Myocyte (in vitro differentiated cells): ENCODE measurements around the gene EFNA2. TPM values are rescaled to one million over a fixed set of nuclear protein-coding genes. Genes with fewer than 3 reads are reported as not detected.

ENCODE experiments used
- DNase-seq: peaks from one replicate; pipeline ENCODE4 v3.0.0-alpha.2; 2012; ENCODE audit warnings: low read depth
- total RNA-seq: library from RNA; depleted of rRNA; stranded (reverse); fragments of >200 nt; gene quantifications from 2 replicates; pipeline ENCODE4 v1.2.3, GENCODE V29; 2014

Gene EFNA2
- total RNA-seq, 1 donor from 2014 or later: not detected

DNA sequence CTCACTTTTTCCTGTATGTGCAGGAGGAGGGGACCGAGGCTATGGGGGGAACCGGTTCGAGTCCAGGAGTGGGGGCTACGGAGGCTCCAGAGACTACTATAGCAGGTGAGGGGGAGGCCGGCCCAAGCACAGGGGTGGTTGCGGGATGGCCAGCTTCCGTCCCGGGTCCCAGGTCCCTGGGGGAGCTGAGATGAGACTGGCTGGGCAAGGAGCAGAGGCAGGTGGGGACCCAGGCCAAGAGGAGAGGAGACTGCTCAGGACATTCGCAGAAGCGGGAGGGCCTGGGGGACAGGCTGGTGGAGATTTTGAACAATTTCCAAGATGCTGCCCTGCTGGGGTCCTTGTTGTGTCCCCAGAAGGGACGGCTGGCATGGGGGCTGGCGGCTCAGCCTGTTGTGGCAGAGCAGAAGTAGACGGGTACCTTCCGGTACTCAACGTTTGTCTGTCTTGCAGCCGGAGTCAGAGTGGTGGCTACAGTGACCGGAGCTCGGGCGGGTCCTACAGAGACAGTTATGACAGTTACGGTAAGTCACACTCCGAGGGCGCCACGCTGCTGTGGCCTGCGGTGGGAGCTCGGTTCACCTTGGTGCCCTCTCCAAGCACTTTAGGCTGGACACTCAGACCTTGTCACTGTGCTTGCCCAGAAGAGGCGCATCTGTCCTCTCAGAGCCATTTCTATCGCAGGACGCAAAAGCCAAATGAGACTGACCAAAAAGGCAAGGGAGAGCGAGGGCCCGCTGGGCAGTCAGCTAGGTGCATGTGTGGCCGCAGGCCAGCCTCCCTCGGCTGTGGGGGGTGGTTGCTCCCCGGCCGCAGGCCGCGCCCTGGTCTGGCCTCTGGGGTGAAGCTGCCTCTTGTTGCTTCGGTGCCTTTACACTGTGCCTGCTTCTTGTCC, 13.9 kb upstream of the EFNA2 start:
- DNase-seq: no peak

DNA sequence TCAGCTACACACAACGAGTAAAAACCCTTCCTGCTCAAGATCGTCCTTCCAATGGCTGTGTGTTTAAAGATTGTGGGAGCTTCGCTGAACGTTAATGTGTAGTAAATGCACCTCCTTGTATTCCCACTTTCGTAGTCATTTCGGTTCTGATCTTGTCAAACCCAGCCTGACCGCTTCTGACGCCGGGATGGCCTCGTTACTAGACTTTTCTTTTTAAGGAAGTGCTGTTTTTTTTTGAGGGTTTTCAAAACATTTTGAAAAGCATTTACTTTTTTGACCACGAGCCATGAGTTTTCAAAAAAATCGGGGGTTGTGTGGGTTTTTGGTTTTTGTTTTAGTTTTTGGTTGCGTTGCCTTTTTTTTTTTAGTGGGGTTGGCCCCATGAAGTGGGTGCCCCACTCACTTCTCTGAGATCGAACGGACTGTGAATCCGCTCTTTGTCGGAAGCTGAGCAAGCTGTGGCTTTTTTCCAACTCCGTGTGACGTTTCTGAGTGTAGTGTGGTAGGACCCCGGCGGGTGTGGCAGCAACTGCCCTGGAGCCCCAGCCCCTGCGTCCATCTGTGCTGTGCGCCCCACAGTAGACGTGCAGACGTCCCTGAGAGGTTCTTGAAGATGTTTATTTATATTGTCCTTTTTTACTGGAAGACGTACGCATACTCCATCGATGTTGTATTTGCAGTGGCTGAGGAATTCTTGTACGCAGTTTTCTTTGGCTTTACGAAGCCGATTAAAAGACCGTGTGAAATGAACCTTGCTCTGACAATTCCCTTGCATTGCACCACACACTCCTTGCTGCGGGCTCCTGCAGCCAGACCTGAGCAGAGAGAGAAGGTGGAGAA, 13.0 kb upstream of the EFNA2 start:
- DNase-seq: no peak

DNA sequence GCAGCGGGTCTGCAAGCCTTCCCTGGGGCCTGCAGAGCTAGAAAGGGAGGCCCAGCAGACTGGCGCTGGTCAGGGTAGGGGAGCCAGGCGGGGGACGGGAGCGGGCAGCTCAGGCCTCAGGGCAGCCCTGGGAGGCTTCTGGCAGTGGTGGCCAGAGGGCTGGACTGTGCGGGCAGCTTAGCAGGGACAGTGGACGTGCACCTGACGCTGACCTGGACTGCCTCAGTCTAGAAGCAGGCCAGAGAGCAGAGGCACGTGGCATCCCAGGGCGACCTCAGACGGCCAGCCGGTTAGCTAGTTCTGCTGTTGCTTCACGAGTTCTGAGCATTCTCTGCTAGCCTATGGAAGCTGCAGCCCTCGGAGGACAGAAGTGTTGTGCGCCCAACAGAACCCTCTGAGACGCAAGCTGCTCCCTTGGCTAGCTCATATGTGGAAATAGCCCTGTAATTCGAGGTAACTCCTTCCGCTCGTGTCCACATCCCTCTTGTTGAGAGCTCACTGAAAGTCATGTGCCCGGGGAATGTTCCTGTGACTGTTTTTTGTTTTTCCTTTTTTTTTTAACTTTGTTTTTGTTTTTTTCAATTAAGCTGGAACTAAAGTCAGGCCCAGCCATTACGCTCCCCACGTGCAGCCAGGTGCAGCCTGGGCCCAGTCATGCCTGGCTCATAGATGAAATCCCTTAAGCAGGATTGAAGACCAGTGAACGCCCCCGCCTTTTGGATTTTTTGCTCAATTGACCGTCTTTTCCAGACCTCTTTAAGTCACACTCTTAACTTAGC, 12.2 kb upstream of the EFNA2 start:
- no peak for DNase-seq

DNA sequence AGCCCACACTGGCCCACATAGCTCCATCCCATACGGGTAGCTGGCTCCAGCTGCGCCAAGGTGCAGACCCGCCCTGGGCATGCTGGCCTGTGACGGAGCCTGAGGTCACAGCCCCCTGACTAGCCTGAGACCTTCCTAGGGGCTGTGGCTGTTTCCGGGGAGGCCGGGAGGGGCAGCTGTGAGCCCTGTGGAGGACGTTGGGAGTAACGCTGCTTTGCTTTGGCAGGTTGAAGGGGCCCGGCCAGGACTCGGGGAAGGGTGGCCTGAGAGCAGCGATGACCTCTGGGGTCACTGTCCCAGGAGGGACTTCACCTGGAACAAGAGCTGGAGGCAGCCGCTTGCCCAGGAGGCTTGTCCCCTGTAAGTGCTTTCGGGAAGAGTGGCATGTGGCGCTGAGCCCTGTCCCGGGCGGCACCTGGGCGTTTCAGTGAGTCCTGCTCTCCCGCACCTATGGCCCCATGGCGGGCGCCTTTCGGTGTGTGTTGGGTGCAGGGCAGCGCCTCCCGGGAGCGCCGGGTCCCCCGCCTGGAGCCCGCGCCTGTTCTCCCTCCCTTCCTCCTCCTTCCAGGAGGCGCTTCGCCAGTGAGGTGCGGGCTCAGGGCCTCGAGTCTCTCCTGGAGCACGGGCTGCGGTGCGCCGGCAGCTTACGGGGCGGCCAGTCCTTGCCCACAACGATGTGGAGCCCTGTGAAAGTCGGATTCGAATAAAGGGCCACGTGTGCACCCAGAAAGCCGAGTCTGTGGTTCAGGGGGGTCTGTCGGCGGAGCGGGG, 11.4 kb upstream of the EFNA2 start:
- no peak for DNase-seq

DNA sequence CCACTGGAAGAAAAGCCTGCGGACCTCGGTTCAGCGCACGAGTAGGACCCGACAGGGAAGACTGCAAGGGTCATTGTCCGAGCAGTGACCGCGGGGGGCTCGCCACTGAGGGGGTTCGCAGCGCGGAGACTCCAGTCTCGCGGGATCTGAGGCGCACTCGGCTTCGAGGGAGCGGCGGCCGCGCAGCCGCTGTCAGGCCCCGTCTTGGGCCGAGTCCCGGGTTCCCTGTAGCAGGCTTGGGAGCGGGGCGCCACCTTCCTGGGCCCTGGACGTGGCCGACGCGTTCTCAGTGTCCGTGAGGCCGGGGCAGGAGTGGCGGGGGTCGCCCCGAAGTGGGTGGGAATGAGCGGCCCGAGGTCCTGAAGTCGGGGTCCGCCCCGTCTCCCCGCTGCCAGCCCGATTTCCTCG, 10.8 kb upstream of the EFNA2 start:
- no peak for DNase-seq

DNA sequence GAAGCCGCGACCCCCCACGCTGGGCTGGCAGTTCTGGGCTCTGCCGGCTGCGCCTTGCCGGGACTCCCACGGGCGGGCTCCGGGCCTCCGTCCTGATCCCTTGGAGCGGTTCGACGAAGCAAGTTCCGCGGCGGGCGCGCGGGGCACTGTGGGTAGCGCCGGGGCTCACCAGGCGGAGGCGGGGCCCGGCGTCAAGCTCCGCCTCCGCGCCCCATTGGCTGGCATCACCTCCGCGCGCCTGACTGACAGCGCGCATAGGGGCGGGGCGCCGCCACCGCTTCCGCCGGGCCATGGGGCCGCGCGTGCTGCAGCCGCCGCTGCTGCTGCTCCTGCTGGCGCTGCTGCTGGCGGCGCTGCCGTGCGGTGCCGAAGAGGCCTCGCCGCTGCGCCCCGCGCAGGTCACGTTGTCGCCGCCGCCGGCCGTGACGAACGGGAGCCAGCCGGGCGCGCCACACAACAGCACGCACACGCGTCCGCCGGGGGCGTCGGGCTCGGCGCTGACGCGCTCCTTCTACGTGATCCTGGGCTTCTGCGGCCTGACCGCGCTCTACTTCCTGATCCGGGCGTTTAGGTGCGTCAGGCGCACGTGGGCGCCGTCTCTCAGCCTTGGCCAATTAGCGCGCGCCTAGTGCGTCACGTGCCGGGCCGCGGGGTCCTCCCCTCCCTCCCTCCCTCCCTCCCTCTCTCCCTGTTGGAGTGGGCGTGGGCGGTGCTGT, 10.3 kb upstream of the EFNA2 start, which contains the start of gene FAM174C:
Gene FAM174C, plus strand, starts transcription at position 271 of the 716 bp plus-strand sequence. Its CDS starts 20 bp downstream, at position 291.
- DNase-seq: peak; percentile 96

DNA sequence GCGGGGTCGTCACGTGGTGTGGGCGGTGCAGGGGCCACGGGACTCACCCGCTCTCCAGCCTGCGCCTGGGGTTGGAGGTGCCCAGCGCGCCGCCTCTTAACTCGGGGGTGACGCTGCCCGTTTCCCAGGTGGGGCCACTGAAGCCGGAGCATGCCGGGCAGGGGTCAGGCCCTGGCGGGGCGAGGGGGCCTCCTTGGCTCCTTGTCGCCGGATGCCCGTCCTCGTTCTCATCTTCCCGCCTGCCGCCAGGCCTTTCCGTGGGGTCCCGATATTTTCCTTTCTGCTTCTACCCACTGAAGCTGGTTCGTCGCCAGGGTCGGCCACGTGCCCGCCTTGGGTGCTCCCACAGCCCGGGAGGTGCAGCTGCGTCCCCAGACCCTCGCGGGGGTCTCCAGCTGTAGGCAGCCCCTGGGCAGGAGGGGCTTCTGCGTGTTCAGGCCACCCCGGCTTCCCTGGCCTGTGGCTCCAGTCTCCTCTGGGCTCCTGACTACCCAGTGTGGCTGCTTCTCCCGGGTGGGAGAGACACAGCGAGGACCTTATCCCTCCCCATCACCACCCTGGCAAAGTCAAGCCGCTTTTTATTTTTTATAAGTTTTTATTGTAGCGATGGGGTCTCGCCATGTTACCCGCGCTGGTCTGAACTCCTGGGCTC, 9.6 kb upstream of the EFNA2 start:
- no peak for DNase-seq

DNA sequence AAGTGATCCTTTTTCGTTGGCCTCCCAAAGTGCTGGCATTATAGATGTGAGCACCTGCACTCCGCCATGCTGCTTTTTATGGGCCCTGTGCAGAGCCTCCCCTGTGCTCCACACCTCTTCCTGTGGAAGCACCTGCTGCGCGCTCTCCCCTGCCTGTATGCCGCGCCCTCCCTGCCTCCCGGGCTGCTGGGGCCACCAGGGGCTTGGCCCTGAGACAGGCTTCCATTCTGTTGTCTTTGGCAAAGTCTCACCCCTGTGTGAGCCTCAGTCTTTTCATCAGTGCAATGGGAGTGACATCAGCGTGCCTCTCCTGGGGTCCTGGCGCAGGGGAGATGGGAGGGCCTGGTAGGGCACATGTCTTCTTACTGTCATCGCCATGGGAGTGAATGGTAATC, 9.0 kb upstream of the EFNA2 start:
- no peak for DNase-seq

DNA sequence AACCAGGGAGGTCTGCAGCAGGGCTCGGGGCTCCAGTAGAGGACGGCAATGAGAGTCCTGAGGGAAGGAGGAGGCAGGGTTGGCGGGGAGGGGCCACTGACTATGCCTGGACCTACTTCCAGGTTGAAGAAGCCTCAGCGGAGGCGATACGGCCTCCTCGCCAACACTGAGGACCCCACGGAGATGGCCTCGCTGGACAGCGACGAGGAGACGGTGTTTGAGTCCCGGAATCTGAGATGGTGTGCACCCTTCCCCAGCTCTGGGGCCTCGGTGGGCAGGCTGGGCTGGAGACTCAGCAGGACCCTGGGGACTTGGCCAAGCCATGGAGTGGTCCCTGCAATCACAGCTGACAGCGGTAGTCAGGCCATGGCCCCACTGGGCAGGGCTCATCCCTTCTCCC, 8.6 kb upstream of the EFNA2 start:
- DNase-seq: no peak

DNA sequence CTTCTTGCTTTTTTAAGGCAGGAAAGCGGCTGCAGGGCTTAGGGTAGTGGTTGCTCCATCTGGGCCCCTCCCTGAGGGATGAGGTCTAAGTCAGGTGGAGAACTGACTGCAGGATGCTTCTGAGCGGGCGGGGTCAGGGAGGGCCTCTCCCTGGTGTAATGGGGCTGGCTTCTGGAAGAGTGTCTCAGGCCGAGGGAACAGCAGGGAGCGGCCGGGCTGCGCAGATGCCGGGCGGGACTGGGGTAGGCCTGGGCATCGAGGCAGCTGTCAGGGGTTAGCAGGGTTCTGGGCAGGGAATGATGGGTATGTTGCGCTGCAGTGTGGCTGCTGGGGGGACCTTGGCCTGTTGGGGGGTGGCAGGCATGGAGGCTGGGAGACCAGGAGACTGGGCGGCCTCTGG, 7.6 kb upstream of the EFNA2 start:
- DNase-seq: no peak

DNA sequence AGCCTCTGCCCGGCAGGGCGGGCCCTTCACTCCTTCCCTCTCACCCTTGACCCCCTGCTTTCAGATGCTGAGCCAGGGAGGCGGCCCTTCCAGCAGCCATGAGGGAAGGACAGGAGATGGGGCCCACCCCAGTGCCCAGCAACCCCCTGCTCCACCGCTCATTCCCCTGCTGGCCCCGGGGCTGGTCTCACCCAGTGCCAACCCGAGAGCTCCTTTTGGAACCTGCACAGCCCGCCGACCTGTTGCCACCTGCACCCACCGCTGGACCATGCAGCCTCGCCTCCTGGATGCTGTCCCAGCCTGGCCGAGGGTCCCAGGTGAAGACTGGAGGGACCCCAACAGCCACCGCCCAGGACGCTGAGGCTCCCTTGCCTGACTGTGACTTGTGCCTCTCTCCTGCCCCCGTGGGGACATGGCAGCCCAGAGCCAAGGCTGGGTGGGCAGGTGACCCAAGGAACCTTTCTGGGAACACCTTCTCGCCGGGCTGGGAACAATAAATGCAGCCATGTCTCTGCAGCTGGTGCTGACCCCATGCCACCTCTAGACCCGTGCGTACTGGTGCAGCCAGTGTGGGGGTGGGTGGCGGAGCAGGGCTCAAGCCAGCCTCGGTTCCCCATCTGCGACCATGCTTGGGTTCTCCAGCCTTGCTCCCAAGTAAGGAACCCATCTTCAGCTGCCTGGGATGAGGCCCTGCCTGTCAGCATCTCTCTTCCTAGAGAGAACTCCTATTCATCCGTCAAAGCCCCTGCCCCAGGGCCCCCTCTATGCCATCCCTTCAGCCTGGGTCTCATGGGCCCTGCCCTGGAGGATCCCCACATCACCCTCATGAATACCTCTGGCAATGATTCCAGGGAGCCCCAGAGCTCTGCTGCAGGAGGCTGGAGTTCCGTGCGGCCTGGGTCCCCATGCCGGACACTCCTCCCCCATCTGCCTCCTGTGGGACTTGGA, 6.7 kb upstream of the EFNA2 start:
- no peak for DNase-seq

DNA sequence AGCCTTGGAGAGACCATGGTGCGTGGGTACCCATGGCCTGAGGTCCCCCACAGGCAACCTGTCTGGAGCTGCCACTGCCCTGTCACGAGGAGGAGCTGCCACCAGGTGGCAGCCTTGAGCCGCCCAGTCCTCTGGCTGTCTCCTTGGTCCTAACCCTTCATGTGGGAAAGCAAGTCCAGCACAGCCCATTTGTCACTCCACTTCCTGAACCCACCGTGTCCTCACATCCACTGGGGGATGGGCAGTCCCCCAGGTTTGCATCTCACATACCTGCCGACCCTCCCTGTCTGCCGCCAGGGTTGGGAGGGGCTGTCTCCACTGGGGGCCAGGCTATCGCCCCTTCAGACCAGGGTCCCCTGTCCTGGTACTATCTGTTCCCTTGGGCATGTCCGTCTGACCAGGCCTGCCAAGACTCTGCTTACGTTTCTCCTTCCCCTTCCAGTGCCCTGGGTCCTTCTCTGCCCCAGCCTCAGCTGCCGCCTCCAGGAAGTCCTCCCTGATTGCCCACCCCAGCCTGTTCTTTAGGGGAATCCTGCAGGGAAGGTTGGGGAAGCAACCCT, 5.8 kb upstream of the EFNA2 start:
- peak; percentile 81 for DNase-seq

DNA sequence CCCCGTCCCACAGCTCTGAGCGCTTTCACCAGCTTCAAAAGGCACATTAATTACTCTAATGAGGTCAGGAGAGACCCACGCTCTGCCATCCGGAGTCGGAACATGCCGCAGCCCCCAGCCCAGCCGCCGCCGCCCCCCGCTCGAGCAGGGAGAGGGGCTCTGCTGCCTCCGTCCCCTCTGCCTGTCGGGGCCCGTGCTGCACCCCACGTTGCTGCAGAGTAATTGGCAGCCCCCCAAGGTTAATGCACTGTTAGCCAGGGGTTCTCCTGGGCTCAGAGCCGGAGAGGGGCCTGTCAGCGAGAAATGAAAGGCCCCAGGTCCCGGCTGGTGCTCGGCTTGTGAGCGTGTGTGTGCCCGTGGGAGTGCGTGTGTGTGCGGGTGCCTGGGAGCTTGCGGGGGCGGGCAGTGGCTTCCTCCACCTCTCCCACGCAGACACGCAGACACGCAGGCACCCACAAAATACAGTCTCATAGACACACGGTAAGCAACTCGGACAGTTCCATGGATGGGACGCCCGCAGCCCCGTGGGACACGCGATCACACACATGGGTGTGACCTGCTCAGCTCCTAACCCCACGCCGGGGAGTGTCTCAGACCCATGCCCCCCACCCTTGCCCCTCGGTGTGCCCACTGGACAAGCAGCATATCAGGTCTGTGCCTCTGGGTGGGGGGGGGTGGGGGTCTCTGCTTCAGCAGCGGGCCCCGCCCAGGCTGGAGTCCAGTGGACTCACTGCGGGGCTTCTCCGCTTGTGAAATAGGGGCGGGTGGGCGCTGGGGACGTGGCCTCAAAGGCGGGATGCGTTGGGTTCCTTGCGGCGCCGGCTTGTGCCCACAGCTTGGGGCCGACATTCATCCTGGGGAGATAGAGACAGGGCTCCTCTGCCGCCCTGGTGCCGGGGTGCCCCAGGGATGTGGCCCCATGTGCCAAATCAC, 4.8 kb upstream of the EFNA2 start:
- no peak for DNase-seq

DNA sequence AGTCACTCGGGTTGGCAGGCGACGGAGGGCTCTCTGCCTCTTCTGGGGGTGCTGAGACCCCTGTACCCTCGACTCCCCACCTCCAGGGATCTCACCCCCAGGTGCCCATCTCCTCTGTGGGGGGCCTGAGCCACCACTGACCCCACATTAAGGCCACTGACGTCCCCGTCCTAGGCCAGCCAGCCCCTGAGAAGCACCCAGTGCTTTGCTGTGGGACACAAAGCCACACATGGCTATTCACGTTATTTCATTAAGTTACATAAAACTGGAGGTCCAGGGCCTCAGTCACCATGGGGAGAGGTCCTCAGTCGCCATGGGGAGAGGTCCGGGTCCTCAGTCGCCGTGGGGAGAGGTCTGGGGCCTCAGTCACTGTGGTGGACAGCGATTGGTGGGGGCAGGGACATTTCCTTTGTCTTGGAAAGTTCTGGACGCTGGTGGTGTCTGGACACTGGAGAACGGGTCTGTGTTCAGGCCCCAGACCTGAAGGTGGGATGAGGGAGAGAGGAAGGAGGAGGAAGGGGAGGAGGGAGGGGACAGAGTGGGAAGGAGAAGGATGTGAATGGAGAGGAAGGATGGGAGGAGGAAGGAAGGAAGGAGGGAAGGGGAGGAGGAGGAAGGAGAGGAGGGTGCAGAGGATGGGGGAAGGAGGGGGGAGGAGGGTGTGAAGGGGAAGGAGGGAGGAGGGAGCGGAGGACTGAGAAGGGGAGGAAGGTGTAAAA, 3.9 kb upstream of the EFNA2 start:
- no peak for DNase-seq

DNA sequence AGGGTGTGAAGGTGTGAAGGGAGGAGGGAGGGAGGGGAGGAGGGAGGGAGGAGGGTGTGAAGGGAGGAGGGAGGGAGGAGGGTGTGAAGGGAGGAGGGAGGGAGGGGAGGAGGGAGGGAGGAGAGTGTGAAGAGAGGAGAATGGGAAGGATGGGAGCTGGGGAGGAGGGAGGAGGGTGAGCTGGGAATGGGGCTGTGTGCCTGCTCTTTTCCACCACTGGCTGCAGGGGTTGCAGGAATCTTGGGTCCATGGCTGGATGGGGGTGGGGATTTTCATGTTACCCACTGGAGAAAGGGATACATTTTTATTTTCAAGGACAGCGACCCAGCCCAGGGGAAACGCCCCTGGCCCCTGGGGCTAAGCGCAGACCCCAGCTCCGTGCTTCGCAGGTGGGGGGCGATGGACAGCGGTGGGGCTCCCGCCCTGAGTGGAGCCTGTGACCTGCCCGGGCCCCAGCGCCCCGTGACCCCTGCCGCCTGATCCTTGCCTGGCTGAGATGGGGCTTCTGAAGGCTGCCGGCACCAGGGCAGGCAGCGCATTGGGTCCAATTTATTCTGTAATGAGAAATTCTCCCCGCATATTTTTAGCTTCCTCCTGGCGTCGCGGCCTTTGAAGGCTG, 3.0 kb upstream of the EFNA2 start:
- DNase-seq: no peak
